Measurements from ENCODE around the gene KCNN3. TPM values are rescaled to one million over a fixed set of nuclear protein-coding genes. Genes with fewer than 3 reads are reported as not detected.

The KCNN3 gene
- polyA plus RNA-seq, 1 donor from 2014 or later = 2.2 TPM

GRCh38 chr1:154837672-154838171, 32.4 kb downstream of the KCNN3 start:
- H3K27me3 ChIP-seq (ENCODE audit: insufficient read depth, low read depth, low read length) = no peaks in the 10 kb centered on the region
- no peaks in the 10 kb centered on the region for H3K79me2 ChIP-seq (replicated peaks; ENCODE audit: insufficient read depth, low read length)
- no peak overlapping the region for H3K27ac ChIP-seq (ENCODE audit: low read length)
- H3K9ac ChIP-seq (ENCODE audit: low read length) = no peak overlapping the region
- TF ChIP-seq EP300 (conservative IDR thresholded peaks at IDR 0.05; ENCODE audit: poor library complexity, severe bottlenecking) = no peak
- no peak for TF ChIP-seq RAD21 (conservative IDR thresholded peaks at IDR 0.05)
- TF ChIP-seq SMC3 (conservative IDR thresholded peaks at IDR 0.05; ENCODE audit: poor library complexity) = no peak
- TF ChIP-seq MXI1 (conservative IDR thresholded peaks at IDR 0.05; ENCODE audit: poor library complexity, severe bottlenecking) = no peak
- no peak for TF ChIP-seq REST (IDR thresholded peaks at IDR 0.05; ENCODE audit: borderline replicate concordance)
- no peak for TF ChIP-seq CTCF (IDR thresholded peaks at IDR 0.05; ENCODE audit: poor library complexity, severe bottlenecking)
- TF ChIP-seq TAF1 (IDR thresholded peaks at IDR 0.05; ENCODE audit: low read depth) = no peak
- no peak for TF ChIP-seq POLR2AphosphoS5 (IDR thresholded peaks at IDR 0.05)
- no peak for TF ChIP-seq EZH2 (IDR thresholded peaks at IDR 0.05; ENCODE audit: borderline replicate concordance, insufficient read depth, low read length, poor library complexity, severe bottlenecking)
- no peak overlapping the region for H3K4me2 ChIP-seq (ENCODE audit: low read length)
- no peaks in the 10 kb centered on the region for H3K36me3 ChIP-seq (ENCODE audit: insufficient read depth, low read length)
- H2AFZ ChIP-seq (ENCODE audit: low read depth, low read length) = no peak overlapping the region
- H3K9me3 ChIP-seq (ENCODE audit: low read length) = no peaks in the 10 kb centered on the region
- H3F3A ChIP-seq (ENCODE audit: insufficient read depth, low read length, poor library complexity, severe bottlenecking) = no peaks in the 10 kb centered on the region
- no peaks in the 10 kb centered on the region for H3K9me2 ChIP-seq (ENCODE audit: insufficient read depth, low read length)
- H4K20me1 ChIP-seq (ENCODE audit: insufficient read depth) = no peaks in the 10 kb centered on the region
- H3K4me3 ChIP-seq (ENCODE audit: low read length) = no peak overlapping the region

GRCh38 chr1:154837034-154837671, 32.9 kb downstream of the KCNN3 start:
- no peak overlapping the region for H3K4me3 ChIP-seq (ENCODE audit: low read length)
- no peak overlapping the region for H3K4me2 ChIP-seq (ENCODE audit: low read length)
- no peaks in the 10 kb centered on the region for H3K36me3 ChIP-seq (ENCODE audit: insufficient read depth, low read length)
- H3K27me3 ChIP-seq (ENCODE audit: insufficient read depth, low read depth, low read length) = no peaks in the 10 kb centered on the region
- no peaks in the 10 kb centered on the region for H3F3A ChIP-seq (ENCODE audit: insufficient read depth, low read length, poor library complexity, severe bottlenecking)
- no peaks in the 10 kb centered on the region for H3K9me3 ChIP-seq (ENCODE audit: low read length)
- no peaks in the 10 kb centered on the region for H3K79me2 ChIP-seq (replicated peaks; ENCODE audit: insufficient read depth, low read length)
- H3K27ac ChIP-seq (ENCODE audit: low read length) = no peak overlapping the region
- no peaks in the 10 kb centered on the region for H3K9me2 ChIP-seq (ENCODE audit: insufficient read depth, low read length)
- TF ChIP-seq EZH2 (IDR thresholded peaks at IDR 0.05; ENCODE audit: borderline replicate concordance, insufficient read depth, low read length, poor library complexity, severe bottlenecking) (no peak), RAD21 (conservative IDR thresholded peaks at IDR 0.05) (no peak), EP300 (conservative IDR thresholded peaks at IDR 0.05; ENCODE audit: poor library complexity, severe bottlenecking) (no peak), REST (IDR thresholded peaks at IDR 0.05; ENCODE audit: borderline replicate concordance) (no peak)
- H3K9ac ChIP-seq (ENCODE audit: low read length) = no peak overlapping the region
- no peaks in the 10 kb centered on the region for H4K20me1 ChIP-seq (ENCODE audit: insufficient read depth)
- H2AFZ ChIP-seq (ENCODE audit: low read depth, low read length) = no peak overlapping the region
